ENCODE results near the gene MPDZ. TPM values are rescaled to one million over a fixed set of nuclear protein-coding genes. Genes with fewer than 3 reads are reported as not detected.

Gene MPDZ, protein sequence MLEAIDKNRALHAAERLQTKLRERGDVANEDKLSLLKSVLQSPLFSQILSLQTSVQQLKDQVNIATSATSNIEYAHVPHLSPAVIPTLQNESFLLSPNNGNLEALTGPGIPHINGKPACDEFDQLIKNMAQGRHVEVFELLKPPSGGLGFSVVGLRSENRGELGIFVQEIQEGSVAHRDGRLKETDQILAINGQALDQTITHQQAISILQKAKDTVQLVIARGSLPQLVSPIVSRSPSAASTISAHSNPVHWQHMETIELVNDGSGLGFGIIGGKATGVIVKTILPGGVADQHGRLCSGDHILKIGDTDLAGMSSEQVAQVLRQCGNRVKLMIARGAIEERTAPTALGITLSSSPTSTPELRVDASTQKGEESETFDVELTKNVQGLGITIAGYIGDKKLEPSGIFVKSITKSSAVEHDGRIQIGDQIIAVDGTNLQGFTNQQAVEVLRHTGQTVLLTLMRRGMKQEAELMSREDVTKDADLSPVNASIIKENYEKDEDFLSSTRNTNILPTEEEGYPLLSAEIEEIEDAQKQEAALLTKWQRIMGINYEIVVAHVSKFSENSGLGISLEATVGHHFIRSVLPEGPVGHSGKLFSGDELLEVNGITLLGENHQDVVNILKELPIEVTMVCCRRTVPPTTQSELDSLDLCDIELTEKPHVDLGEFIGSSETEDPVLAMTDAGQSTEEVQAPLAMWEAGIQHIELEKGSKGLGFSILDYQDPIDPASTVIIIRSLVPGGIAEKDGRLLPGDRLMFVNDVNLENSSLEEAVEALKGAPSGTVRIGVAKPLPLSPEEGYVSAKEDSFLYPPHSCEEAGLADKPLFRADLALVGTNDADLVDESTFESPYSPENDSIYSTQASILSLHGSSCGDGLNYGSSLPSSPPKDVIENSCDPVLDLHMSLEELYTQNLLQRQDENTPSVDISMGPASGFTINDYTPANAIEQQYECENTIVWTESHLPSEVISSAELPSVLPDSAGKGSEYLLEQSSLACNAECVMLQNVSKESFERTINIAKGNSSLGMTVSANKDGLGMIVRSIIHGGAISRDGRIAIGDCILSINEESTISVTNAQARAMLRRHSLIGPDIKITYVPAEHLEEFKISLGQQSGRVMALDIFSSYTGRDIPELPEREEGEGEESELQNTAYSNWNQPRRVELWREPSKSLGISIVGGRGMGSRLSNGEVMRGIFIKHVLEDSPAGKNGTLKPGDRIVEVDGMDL (N-terminal part only)
- total RNA-seq (2014; rRNA removed; shearing (Covaris generic)): 27.2 and 38.3 TPM in 2 replicates

DNA sequence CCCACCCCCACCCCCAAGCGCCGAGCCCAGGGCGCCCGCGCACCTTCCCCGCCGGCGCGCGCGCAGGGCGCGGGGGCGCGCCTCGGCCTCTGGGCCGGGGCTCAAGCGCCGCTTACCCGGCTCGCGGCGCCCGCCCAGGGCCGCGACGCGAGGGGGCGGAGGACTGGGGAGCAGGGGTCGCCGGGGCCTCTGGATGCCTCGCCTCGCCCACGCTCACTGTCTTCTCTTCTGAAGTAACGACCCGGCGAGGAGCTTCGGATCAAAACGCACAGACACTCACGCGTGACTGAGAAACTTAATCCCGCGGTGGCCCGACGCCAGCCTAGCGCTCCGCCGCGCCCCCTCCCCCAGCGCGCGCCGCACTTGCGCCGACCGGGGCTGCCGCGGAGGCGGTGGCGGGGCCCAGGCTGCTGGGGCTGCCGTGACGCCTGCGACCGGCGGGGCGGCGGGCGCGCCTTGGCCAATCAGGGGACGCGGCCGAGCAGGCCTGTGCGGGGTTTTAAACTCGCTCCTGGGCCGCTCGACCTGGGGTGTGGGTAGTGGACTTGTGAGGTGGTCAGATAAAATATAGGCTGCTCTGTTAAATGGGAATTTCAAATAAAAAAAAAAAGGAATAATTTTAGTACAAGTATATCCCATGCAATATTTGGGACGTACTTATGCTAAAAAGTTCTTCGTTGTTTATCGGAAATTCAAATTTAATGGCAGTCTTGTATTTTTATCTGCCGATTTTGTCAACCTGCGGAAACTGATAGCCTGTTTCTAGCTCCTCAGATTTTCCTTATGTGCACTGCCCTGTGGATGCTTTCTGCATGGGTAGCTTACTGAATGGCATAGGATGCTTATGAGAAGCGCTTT, at the start of gene MPDZ:
TSS of gene MPDZ (minus strand) at position 409 of the 858 bp plus-strand sequence. CDS start 29,377 bp downstream, outside the sequence.

